OCI-LY1 (cell line): Measurements from ENCODE around the gene KIF25.

Experiments used
- H2AFZ ChIP-seq: fragments of 200-600 bp; sonication (generic), shearing (Covaris generic); 2 replicates; pipeline ENCODE4 v1.6.0; 2014; ENCODE audit warnings: antibody characterized with exemption, mild to moderate bottlenecking, low read length
- H3F3A ChIP-seq: fragments of 200-600 bp; sonication (generic), shearing (Covaris generic); 2 replicates; pipeline ENCODE4 v1.6.0; 2014; ENCODE audit warnings: mild to moderate bottlenecking, antibody characterized with exemption, low read length, moderate library complexity; ENCODE audit not compliant: insufficient read depth
- H3K27ac ChIP-seq: fragments of 200-600 bp; sonication (generic); 2 replicates; pipeline ENCODE4 v1.5.1; 2014; ENCODE audit warnings: low read length, mixed run types, mild to moderate bottlenecking, low read depth; ENCODE audit not compliant: poor library complexity, severe bottlenecking
- H3K27me3 ChIP-seq: fragments of 200-600 bp; sonication (generic); 2 replicates; pipeline ENCODE4 v1.6.0; 2014; ENCODE audit warnings: antibody characterized with exemption, mild to moderate bottlenecking, low read length, moderate library complexity; ENCODE audit not compliant: insufficient read depth
- H3K36me3 ChIP-seq: fragments of 200-600 bp; sonication (generic); 2 replicates; pipeline ENCODE4 v1.6.1; 2014; ENCODE audit warnings: mild to moderate bottlenecking, antibody characterized with exemption, low read length, moderate library complexity, mixed read lengths; ENCODE audit not compliant: insufficient read depth
- H3K4me1 ChIP-seq: fragments of 200-600 bp; sonication (generic); 2 replicates; pipeline ENCODE4 v1.5.1; 2014; ENCODE audit warnings: mild to moderate bottlenecking, low read length, moderate library complexity; ENCODE audit not compliant: insufficient read depth, severe bottlenecking
- H3K4me2 ChIP-seq: fragments of 200-600 bp; sonication (generic), shearing (Covaris generic); 2 replicates; pipeline ENCODE4 v1.6.1; 2014; ENCODE audit warnings: low read length
- H3K4me3 ChIP-seq: fragments of 200-600 bp; sonication (generic); 2 replicates; pipeline ENCODE4 v1.5.1; 2014; ENCODE audit warnings: low read length, low read depth, mild to moderate bottlenecking, mixed read lengths; ENCODE audit not compliant: poor library complexity, severe bottlenecking
- H3K79me2 ChIP-seq: fragments of 200-600 bp; shearing (Covaris generic); 2 replicates; pipeline ENCODE4 v1.6.1; 2016; ENCODE audit warnings: mixed run types, low read length, mixed read lengths; ENCODE audit not compliant: insufficient read depth
- H3K9ac ChIP-seq: fragments of 200-600 bp; sonication (generic), shearing (Covaris generic); 2 replicates; pipeline ENCODE4 v1.6.1; 2014; ENCODE audit warnings: mild to moderate bottlenecking, low read length, mixed read lengths
- H3K9me2 ChIP-seq: fragments of 200-600 bp; sonication (generic), shearing (Covaris generic); 2 replicates; pipeline ENCODE4 v1.6.1; 2014; ENCODE audit warnings: low read depth, mild to moderate bottlenecking, low read length, mixed read lengths
- H3K9me3 ChIP-seq: fragments of 200-600 bp; shearing (Covaris generic); 2 replicates; pipeline ENCODE4 v1.6.1; 2014; ENCODE audit warnings: low read length, mixed read lengths
- H4K20me1 ChIP-seq: fragments of 200-600 bp; sonication (generic), shearing (Covaris generic); 2 replicates; pipeline ENCODE4 v1.6.0; 2016; ENCODE audit warnings: mild to moderate bottlenecking, low read length; ENCODE audit not compliant: insufficient read depth
- CTCF ChIP-seq: fragments of 200-600 bp; sonication (generic), shearing (Covaris generic); IDR thresholded peaks from 2 replicates; pipeline ENCODE4 v1.5.1; 2017; ENCODE audit warnings: mild to moderate bottlenecking, antibody characterized with exemption, low read length, moderate library complexity, mixed read lengths
- EZH2 ChIP-seq: fragments of 200-600 bp; sonication (generic), shearing (Covaris generic); IDR thresholded peaks from 2 replicates; pipeline ENCODE4 v1.8.0; 2017; ENCODE audit warnings: borderline replicate concordance, mixed run types, mild to moderate bottlenecking, antibody characterized with exemption, low read length, moderate library complexity, mixed read lengths

The KIF25 gene

GRCh38 chr6:168080393-168081077, 83.1 kb downstream of the KIF25 start:
- no peaks in the 10 kb centered on the region for H3K4me1 ChIP-seq
- H3K4me2 ChIP-seq = no peak overlapping the region
- no peak overlapping the region for H3K27ac ChIP-seq
- no peaks in the 10 kb centered on the region for H3K79me2 ChIP-seq
- no peaks in the 10 kb centered on the region for H3K9me2 ChIP-seq
- no peak overlapping the region for H3K9ac ChIP-seq
- no peaks in the 10 kb centered on the region for H3K27me3 ChIP-seq
- no peaks in the 10 kb centered on the region for H4K20me1 ChIP-seq
- no peak overlapping the region for H3K4me3 ChIP-seq
- no peaks in the 10 kb centered on the region for H3F3A ChIP-seq
- TF ChIP-seq EZH2 = no peak
- TF ChIP-seq CTCF = no peak
- no peak overlapping the region for H2AFZ ChIP-seq
- no peaks in the 10 kb centered on the region for H3K9me3 ChIP-seq
- H3K36me3 ChIP-seq = no peaks in the 10 kb centered on the region

GRCh38 chr6:168081858-168082546, 84.5 kb downstream of the KIF25 start:
- no peak overlapping the region for H3K4me3 ChIP-seq
- no peaks in the 10 kb centered on the region for H3K79me2 ChIP-seq
- no peaks in the 10 kb centered on the region for H3K9me2 ChIP-seq
- no peaks in the 10 kb centered on the region for H3F3A ChIP-seq
- no peak overlapping the region for H3K27ac ChIP-seq
- H3K36me3 ChIP-seq = no peaks in the 10 kb centered on the region
- H2AFZ ChIP-seq = no peak overlapping the region
- H3K4me2 ChIP-seq = no peak overlapping the region
- no peaks in the 10 kb centered on the region for H4K20me1 ChIP-seq
- no peaks in the 10 kb centered on the region for H3K4me1 ChIP-seq
- TF ChIP-seq EZH2 (no peak), CTCF (no peak)
- no peaks in the 10 kb centered on the region for H3K27me3 ChIP-seq
- H3K9ac ChIP-seq = no peak overlapping the region
- H3K9me3 ChIP-seq = no peaks in the 10 kb centered on the region

- H3K27me3 ChIP-seq = no peaks in the 10 kb centered on the region
- H3K4me2 ChIP-seq = no peak overlapping the region
- no peak overlapping the region for H3K27ac ChIP-seq
- H3K4me3 ChIP-seq = no peak overlapping the region
- no peaks in the 10 kb centered on the region for H3K36me3 ChIP-seq
- no peaks in the 10 kb centered on the region for H3K9me2 ChIP-seq
- no peaks in the 10 kb centered on the region for H3K4me1 ChIP-seq
- H3K9ac ChIP-seq = no peak overlapping the region
- H4K20me1 ChIP-seq = no peaks in the 10 kb centered on the region
- TF ChIP-seq CTCF = no peak
- TF ChIP-seq EZH2 = no peak
- no peaks in the 10 kb centered on the region for H3F3A ChIP-seq
- no peaks in the 10 kb centered on the region for H3K9me3 ChIP-seq
- no peak overlapping the region for H2AFZ ChIP-seq
- H3K79me2 ChIP-seq = no peaks in the 10 kb centered on the region
Observed at GRCh38 chr6:168082860-168083513, 85.5 kb downstream of the KIF25 start.
